Activated gamma-delta T cell treated with anti-CD3 and anti-CD28 coated beads, Interleukin-2, amount 50 U/mL, for 16 hours (primary cell): ENCODE data around the gene C10orf71.

Experiments used
- DNase-seq: peaks from one replicate; pipeline ENCODE4 v3.0.0-alpha.2; 2020; ENCODE audit warnings: low read depth

Gene C10orf71

GRCh38 chr10:49272251-49273081, 26.5 kb upstream of the C10orf71 start:
- no peak for DNase-seq

DNA sequence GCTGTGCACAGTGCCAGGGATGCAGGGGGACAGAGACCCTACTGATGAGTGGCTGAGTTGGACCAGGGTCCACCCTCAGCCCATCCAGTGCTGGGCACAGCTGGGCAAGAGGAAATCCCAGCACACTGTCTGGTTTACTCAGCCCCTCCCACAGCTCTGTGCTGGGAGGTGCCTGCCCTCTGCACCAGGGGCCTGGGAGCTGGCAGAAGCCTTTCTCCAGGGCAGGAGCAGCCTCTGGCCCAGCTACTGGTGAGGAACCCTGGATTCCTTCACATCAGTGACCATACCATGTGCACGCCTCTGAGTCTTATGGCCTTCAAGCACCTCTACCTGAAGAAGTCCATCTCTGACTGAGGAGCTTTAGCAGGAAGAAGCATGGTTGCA, 25.9 kb upstream of the C10orf71 start:
- no peak for DNase-seq

DNA sequence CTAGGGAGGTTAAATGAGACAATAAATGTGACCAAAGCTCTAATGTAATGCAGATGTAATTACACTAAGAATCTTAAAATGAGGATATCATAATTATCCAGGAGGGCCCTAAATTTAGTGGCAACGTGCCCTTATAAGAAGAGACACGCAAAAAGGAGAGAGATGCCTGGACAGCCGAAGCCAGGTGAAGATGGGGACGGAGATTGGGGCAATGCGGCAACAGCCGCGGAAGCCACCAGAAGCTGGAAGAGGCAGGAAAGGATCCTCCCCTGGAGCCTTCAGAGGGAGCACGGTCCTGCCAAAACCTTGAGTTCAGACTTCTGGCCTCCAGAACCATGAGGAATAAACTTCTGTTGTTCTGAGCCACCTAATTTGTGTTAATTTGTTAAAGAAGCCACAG, 25.3 kb upstream of the C10orf71 start:
- DNase-seq: no peak

GRCh38 chr10:49274886-49275285, 24.1 kb upstream of the C10orf71 start:
- no peak for DNase-seq

- DNase-seq: no peak
Measured at GRCh38 chr10:49275896-49276295, 23.1 kb upstream of the C10orf71 start.

DNA sequence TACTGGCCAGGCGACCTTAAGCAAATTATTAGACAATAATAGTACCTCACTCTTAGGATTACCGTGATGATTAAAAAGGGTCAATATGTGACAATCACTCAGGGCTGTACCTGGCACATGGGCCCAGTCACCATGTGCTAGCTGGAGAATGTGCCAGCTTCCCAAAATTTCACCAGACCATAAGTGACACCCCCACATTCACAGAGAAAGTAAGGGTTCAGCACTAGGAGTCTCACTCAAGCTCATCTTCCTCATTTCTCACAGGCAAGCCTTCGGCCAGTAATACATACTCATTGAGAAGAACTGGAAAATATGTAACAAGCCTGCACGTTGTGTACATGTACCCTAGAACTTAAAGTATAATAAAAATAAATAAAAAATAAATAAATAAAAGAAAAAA, 22.4 kb upstream of the C10orf71 start:
- DNase-seq: no peak

GRCh38 chr10:49277973-49278372, 21.0 kb upstream of the C10orf71 start:
- no peak for DNase-seq

DNA sequence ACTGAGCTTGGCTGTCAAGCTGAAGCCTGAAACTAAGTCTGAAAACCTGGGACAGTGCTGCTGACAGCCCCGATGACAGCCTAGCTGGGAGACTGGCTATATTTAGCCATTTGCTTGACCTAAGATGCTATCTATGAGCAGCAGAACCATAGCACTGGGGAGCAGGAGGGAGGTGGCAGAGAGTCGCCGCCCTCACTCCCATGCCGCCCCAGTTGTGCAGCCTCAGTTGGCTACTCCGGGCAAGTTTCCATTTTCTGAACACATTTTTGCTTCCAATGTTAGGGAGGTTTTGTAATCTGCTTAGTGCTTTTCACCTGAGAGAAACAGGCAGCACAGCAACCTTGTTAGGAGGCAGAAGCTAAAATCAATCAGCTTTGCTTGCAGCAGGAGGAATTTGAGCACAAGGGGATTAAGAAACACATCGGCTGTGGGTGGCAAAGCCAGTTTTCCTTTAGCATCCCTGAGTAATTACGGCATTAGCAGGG, 20.4 kb upstream of the C10orf71 start:
- no peak for DNase-seq

GRCh38 chr10:49279015-49279880, 19.7 kb upstream of the C10orf71 start:
- no peak for DNase-seq

DNA sequence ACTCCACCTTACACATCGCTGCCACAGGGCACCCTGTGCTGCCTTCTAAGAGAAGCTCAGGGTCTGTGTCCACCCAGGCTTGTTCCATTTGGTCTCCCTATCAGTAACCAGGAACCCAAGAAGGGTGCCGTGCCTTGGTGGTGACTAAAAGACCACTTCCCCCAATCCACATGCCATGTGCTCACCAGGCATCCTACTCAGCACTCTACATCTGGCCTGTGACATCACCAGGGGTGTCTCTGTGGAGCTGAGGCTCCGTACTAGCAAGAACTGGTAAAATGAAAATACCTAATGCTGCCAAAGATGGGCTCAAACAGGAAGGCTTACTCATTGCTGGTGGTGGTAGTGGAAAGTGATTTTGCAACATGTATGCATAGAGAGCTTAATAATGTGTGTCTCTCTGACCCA, 19.0 kb upstream of the C10orf71 start:
- no peak for DNase-seq

DNA sequence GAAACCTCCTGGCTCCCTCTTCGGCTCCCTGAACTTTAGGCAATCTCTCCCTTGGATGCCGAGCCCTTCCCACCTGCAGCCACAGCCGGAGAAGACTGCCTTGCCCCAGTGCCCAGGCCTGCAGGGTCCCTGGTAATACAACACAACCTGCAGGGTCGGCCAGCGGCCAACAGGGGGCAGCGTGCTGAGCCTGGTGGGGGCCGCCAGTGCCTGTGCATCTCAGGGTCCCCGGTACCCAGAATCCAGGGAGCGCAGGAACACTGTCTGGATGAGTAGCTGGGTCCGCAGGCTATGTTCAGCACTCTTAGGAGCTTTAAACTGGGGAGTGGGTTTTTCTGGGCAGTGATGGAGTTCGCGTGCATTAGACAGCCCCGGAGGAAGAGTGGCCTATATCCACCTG, 17.5 kb upstream of the C10orf71 start:
- no peak for DNase-seq

DNA sequence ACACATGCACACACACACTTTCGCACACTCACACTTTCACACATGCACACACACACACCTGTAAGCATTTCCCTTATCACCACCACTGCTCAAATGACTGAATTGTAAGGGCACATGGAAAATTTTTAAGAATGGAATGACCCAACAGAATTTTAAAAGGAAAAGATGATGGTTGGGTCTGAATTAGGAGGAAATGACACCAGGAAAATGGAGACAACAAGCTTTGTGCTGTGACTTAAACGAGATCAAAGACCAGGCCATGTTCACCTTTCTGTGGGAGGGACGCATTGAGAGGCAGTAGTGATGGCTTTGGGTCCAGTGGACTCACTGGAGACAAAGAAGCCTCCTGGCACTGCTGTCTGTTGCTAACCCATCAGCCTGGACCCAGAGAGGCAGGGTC, 16.7 kb upstream of the C10orf71 start:
- DNase-seq: no peak

- no peak for DNase-seq
Measured at GRCh38 chr10:49282879-49283341, 16.1 kb upstream of the C10orf71 start.

- DNase-seq: no peak
Measured at GRCh38 chr10:49283491-49283890, 15.5 kb upstream of the C10orf71 start.

GRCh38 chr10:49284356-49284755, 14.6 kb upstream of the C10orf71 start:
- no peak for DNase-seq

GRCh38 chr10:49285232-49285631, 13.7 kb upstream of the C10orf71 start:
- DNase-seq: no peak

DNA sequence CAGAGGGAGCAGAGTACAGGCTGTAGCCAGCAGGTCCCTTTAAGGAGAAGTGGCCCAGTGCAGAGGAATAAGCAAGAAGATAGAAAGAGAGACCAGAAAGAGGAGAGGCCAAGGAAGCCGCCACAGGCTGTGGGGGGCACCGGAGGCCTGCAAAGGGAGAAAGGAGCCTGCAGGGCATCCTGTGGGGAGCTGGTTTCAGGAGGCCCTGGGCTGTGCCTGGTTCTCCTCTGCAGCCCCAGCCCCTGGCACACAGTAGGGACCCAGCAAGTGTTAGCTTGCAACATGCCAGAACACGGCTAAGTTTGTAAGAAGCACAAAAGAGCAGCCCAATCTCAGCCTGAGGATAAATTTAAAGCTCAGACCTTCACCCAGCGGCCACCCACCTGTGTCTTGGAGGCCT, 12.3 kb upstream of the C10orf71 start:
- no peak for DNase-seq

DNA sequence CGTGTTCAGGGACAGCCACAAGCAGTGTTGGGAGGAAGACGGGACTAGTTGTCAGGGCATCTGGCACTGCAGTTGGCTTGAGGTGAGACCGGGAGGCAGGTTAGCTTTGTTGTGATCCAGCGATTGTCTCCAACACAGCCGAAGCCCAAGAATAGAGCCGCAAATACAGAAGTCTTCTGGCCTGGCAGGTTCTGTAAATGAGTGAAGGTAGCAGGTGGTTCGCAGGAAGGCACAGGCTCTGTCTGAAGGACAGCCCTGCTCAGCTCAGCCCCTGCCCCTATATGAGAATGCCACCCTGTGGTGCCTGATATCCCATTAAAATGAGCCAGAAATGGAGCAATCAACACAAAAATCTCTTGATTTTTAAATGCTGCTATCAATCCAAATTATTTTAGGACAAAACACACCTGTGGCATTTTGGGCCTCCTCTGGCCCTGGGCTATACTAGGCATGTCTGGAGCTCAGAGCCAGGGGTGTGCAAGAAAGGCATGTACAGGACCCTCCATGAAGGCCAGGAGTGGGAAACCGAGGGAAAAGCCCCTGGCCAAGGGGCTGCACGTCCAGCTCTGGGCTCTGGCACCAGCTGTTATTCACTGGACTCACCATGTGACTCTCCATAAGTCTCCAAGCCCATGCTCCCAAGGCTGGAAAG, 11.2 kb upstream of the C10orf71 start:
- DNase-seq: no peak

DNA sequence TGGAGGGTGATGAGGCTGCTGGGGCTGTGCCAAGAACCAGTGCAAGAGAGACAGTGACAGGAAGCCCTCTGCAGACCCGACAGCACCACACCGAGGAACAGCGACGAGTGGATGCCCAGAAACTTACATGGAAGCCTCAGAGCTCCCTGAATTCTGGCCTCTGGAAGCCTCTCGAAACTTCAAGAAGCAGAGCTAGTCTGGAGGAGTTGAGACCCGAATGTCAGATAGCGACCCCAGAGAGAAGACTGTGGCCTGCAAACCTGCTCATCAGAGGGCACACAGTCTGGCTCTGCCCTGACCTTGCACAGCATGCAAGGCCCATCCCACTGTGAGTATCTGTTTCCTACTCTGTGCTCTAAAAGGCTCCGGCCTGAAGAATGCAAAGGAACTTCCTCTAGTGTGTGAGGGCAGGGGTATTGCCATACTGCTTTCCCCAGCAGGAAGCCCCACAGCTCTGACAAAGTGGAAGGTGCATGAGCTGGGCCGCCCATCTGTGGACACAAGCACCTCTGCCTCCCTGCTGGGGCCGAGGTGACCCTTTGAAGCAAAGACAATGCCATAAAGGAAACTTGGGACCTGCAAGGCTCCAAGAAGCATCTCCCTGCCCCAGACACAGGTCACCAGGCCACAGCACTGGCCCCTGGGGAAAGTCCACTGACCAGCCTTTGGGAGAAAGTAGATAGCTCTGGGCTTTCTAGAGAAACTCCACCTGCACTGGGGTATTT, 10.5 kb upstream of the C10orf71 start:
- DNase-seq: no peak

DNA sequence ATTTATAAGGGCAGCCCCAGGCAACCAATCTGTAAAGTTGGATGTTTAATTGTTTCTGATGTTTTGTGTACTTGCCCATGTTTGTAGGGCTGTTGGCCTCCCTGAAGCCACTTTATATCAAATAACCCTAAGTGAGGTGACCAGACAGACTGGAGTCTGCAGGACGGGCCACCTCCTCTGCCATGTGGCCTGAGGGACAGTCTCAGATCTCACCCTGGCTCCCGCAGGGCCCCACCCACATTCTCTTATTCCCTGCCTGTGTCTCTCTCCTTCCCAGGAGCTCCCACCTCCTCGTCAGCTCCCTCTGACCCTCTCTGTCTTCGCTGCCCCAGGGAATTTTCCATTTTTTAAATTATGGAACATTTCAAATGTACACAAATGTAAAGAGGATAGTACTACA, 9.5 kb upstream of the C10orf71 start:
- no peak for DNase-seq

DNA sequence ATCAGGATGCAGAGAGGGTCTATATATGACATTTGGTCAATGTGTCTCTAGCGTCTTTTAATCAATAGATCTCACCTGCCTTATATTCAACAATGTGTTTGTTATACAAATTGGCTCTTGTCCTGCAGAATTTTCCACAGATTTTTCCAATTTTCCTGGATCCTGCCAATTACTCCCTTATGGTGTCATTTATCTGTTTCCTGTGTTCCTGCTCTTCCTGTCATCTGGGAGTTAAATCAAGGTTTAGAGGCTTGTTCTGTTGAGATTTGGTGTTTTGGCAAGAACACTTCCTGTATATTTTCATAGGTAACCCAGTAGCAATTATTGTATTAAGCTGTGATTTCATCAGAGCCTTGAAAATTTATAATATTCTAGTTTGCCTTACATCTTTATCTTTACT, 8.8 kb upstream of the C10orf71 start:
- no peak for DNase-seq

DNA sequence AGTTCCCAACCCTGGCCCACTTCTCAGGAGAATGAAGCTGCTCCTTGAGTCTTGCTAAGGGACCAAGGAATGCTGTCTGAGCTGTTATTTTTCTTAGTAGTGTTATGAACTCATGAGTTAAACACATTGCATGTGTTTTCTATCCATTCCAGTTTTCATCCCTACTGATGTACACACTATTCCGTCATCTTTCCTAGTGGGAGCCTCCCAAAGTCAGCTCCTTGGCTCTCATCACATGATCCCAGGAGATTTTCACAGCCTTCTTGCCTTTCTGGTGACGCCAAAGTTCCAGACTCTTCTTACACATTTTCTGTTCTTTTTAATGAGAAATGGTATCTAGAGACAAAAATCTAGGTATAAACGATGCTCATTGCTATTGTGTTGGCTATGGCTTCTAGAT, 8.4 kb upstream of the C10orf71 start:
- DNase-seq: no peak
